ENCODE data around the gene COLEC12.

The COLEC12 gene

DNA sequence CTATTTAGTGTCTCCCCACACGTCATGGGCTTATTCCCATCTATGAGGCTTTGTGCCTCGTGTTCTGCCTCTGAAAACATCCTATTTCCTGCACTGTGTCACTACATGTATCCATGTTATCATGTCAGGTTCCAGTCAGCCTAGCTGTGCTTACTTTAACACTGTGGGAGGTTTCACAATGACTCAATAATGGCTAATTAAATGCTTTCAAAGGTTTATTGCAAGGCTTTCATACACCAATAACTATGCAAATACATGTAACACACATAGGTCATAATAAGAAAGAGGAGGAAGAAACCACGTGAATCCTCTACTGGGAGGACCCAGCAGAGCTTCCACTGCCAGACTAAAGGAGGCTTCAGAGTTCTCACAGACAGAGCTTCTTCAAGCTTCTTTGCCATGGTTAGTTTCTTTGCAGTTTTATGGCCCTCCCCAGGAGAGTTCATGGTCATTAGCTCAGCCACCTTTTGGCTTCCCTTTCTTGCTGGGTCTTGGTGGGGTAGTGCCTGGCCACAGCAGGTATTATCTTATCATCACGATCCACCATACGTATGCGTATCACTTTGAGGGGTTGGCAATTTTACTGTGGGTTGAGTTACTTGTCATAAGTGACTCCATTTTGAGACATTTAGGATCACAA, 5.1 kb upstream of the COLEC12 start:
- DNase-seq = no peak

DNA sequence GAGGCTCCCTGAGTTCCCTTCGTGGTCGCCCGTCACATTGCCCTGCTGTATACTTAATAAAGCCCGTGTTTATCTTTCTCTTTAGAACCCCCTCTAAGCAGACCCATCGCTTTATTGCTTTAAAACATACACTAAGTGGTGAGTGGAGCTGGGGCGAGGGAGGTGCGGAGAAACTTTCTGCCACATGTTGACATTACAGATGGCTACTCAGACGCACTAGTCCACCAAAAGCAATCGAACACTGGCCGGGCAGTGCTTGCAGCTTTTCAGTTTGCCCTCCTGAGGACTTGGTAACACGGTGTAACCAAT, 859 bp upstream of the COLEC12 start:
- DNase-seq = no peak

DNA sequence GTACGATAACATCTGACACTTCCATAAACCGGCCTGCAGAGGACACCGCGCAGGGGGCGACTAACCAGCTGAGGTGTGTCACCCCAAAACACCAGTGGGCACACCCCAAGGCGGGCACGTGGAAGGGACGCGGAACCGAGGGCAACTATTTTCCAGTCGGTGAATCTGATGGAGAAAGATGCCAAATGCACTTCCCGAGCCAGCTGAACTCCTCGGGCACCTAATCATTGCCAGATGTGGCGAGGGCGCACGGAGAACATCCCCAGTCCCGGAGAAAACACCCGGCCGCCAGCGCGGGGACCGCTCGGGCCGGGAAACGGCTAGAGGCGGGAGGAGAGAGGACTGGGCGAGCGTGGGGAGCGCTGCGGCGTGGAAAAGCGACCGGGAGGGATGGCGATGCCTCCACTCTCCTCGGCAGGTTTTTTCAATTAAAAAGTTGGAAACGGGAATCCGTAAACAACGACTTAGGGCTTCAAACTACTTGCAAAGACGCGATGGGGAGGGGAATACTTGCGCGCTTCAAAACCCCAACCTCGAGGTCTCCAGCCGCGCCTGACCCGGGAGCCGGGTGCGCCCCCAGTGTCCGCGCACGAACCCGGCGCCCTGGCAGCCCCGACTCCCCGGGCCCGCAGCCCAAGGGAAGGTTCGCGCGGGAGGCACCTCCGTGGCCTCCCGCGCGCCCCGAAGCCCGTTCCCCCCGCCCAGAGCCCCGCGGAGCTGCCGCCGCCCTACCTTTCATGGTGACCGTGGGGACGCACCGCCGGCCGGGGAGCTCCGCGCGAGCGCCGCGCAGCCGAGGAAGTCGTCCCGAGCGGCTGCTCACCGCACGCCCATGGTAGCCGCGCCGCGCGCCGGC, 497 bp downstream of the COLEC12 start:
- DNase-seq = no peak

DNA sequence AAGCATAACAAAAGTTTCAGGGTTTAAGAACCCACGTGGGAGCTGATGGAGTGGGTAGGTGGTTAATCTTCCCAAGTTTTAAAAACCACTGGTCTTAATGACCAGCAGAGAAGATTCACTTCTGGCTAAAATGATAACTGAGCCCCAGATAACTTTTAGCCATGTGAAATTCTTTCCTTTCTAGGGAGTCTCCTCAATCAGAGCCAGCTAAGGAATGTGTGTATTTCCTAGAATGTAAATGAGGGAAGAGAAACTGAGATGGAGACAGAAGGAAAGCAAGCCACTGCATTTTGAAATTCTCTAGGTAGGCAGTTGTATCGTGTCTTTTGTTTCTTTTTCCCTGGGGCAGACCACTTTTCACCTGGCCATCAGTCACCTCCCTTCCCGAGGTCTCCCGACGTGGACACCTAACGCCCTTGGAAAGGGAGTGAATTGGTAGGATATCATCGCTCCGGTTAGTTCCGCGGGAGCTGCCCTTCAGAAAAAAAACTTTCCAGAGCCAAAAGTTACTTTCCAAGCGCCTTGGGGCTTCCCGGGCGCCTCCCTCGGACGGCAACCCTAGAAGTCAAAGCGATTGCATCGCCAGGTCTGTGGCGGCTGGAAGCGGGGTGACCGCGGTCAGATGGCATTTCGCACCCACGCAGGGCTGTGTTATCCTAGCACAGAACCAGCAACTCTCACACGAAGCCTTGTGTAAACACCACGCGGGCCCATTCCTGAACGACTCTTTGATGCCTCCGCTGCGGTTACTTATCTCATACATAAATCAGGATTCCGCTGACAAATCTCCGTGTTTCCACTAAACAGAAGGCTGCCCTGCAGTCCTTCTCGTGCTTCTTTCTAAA, 1.3 kb downstream of the COLEC12 start:
- DNase-seq = no peak

DNA sequence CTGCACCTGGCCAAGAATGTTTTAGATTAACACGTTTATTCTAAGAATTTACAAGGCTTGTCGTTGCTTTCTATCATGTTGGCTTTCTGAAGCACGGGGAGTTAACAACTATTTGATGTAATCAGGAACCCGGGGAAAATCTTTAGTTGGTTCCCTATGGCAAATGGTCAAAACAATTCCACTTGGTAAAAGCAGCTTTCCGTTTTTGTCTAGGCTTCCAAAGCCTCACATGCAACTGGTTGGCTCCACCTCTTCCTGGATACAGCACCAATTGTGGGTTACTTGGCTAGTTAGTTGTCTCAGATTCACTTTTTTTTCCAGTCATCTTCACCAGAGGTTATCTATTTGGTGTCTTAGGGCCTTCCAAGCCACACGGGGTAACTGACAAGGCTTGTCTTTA, 2.8 kb downstream of the COLEC12 start:
- no peak for DNase-seq

DNA sequence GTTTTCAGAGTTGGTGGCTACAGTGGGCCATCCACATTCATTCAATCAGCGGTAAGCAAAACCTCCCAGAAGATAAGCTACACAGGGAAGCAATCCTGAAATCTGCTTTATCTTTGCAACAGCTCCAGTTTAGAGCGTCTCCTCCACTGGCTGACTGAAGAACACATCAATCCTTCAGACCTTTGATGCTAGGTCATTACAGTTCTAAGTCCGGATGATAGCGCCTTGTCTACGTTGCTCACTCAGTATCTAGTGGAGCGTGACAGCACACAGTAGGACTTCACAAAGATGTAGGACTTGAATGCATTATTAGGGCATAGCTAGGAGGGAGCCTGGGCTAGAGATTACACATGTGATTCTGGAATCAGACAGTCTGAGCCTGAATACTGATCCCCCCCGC, 5.0 kb downstream of the COLEC12 start:
- DNase-seq = no peak

DNA sequence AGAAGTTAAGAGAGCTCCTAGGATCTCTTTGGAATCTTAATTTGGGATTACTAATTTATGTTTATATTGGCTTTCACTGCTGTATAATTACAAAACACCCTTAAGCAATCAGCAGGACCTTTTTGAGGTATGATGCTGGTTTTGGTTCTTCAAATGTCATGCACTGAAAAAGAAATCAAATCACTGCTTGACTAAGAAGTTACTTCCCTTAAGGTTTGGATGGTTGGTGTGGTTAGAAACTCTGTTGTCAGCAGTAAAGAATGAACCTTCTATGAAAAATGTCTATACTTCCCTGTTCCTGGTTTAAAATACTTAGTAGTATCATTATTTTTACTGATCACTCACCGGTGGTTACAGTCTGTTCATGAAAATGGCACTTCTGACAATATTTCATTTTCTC, 5.5 kb downstream of the COLEC12 start:
- no peak for DNase-seq

DNA sequence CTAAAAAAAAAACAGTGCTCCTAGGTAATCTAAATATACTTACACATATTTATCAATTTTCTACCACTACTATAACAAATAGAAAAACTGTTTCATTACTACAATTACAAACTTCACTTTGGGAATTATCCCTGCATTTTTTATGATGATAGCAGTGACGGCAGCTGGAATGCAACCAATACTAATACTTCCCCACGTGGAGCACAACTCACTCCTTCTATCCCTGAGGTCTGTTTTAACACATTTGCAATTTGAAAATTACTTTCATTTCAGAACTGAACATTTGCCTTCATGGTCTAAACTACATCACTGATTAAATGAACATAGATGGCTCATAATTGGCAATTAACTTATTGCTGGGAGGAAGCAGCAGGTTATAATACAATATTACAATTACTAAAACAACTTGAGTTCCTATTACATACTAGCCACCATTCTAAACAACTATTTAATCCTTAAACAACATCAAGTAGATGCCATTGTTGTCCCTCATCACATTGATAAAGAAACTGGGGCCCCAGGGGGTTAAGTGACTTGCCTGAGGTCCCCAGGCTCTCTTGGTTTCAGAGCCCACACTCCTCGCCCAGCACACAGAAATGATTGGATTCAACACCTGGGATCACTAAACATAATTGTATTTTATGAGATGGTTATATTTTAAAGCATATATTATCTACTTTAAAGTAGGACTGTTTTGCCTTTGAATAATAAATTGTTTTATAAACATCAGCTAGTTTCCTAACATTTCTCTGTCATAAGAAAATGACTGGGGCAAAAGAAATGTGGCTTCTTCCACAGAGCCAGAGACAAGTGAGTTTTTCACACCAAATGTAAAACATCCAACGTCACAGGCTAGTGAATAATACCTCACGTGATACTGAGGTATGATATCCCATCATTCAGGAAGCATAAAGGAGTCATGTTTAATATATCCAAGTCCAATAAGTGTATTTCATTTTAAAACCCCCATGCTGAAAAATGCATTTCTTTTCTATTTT, 6.2 kb downstream of the COLEC12 start:
- no peak for DNase-seq

DNA sequence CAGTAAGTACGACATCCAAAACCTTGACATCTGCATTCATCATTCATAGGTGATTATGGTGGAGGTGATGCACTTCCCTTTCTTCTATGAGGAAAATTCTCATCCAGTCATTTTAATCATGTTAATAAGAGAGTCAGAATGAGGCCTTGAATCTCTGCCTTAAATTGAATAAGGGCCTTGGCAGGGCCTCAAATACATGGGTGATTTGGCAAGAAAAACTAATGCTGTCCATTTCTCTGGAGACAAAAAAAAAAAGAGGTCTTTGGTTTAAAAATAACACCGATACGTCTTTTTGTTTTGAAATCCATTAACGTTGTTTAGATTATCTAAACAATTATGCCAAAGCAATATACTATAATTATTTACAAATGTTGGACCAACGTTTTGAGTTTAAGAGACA, 8.1 kb downstream of the COLEC12 start:
- no peak for DNase-seq

DNA sequence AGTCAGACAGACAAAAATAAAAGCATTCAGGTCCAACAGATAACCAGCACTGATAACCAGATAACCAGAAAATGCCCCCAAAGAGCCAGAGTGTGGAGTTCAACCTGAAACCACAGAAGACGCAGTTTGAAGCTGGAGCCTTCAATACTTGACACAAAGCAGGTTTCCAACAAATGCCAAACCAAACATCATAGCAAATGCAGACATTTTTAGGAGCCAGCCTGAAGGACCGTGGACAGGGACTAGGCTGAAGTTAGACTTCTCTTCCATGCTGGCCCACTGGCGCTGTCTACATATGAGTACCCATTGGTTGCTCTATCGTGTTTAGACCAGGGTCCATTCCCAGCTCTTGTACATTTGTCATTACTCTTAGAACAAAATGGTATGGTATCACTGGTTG, 9.9 kb downstream of the COLEC12 start:
- DNase-seq = no peak

DNA sequence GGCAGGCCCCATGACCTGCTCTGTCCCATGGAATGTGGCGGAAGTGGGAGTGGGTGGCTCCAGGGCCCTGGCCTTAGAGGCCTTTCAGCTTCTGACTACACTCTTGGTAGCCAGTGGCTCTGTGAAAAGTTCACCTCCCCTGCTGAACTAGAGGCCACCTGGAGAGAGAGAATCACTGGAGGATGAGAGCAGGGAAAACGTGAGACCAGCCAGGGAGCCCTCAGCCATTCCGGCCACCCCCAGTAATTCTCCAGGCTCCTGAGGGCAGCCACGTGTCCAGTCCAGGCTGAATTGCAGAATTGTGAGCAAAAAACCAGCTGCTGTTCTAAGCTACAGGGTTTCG, 10.5 kb downstream of the COLEC12 start:
- no peak for DNase-seq

DNA sequence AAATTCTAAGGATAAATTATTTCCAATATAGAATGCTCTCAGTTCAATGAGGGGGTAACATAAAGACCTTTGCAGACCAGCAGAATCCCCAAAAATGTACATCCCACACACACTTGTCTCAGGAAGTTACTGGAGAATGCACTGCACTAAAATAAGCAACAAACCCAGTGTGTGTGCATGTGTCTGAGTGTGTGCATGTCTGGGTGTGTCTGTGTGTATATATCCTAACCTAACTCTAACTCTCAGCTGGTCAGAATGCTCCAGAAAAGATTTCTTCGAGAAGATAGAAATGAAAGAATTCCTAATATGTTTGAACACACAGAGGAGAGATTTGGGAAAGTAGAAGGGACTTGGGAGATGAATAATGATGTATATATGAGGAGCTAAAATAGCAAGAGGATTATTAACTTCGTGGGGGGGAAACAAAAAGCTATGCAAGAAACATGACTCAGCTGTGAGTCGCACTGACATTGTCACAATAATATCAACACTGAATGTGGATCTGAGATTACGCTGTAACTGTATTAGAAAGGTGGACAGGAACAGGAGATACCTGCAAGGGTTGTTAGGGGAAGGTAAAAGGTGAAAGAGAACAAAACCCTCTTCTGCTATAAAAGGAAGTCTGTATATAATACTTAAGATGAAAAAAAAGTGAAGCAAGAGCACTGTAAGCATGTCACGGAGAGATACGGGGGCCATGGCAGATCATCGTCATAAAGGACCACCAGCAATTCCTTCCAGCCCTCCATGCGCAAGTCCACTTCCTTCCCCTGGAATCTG, 11.1 kb downstream of the COLEC12 start:
- DNase-seq = no peak

DNA sequence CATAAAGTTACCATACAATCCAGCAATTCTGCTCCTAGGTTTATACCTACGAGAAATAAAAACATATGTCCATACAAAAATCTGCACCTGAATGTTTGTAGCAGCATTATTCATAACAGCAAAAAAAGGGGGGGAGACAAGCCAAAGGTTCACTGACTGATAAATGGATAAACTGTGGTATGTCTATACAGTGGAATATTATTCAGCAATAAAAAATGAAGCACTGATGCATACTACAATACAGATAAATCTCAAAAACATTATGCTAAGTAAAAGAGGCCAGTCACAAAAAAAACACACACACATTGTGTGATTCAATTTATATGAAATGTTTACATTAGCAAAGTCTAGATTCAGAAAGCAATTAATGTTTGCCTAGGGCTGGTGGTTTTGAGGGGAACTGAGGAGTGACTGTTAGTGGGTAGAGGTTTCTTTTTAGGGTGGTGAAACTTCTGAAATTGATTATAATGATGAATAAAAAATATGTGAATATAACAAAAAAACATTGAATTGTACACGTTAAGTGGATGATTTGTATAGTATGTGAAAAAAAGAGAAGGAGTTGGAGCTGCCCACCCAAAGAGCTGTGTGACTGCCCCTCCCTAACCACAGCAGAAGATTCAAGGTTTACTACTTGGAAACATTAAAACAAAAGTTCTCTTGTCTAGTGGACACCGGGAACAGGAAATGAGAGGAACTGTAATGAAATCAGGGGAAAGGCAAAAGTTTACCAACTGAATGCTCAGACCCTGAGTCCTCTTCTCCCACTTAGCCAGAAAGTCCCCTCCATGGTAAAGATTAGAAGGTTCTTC, 13.4 kb downstream of the COLEC12 start:
- no peak for DNase-seq

DNA sequence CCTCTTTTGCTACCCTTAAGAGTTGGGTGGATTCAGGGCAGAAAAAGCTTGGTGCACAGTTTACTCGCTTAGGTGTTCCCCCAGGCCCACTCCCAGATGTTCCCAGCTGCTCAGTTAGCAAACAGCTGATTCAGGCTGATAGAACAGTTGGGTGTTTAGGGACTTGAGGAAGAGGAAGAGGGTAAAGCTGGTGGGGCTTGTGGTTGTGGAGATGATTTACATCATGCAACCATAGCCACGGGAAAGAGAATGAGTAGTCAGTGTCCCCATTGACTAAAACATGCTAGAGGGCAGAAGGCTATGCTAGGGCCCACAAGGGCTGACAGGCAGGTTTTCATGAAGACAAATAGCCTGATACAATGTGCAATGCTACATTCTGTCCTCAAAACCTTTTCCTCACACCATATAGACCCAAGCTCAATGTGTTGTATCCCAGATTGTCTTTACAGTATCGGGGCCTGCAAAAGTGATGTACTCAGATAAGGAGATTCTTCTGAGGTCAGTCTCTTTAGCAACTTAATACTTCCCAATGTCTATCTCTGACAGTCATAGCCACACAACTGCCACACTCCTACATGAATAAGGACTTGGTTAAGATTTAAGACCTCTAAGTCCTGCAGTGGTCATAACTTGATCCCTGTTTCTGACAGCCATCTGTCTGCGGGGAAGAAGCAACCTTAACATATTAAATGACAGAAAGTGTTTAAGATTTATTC, 15.6 kb downstream of the COLEC12 start:
- no peak for DNase-seq

DNA sequence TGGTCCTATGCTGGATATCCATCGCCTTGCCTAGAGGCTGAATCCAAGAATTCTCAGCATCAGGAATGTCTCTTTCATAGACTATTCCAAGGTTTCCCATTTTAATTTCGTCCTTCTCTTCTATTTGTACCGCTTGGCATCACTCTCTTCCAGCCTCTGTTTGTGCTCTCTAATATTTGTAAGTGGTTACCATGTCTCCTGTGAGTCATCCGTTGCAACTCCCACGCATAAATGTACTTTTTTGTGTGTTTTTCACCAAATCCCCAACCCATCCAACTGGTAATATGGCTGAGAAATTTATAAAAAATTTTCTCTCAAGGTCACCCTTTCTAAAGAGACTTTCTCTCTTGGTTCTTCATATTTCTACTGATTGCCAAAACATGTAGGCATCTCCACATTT, 21.8 kb downstream of the COLEC12 start:
- no peak for DNase-seq

DNA sequence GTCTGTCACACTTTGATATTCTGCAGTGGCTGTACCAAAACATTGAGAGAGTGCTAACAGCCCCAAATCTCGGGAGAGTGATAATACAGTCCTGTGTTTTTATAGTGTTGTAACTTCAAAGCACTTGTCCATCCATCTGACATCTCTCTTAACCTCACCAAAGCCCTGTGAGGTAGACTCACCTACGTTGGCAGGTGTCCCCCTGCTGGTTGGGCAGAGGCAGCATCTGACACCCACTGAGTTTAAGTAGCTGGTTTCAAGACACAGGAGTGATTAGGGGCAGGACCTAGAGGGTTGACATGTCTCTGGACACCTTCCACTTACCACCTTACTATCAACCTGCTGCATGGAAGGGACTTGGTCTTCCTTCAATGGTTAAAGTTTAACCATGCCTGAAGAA, 22.9 kb downstream of the COLEC12 start:
- no peak for DNase-seq

DNA sequence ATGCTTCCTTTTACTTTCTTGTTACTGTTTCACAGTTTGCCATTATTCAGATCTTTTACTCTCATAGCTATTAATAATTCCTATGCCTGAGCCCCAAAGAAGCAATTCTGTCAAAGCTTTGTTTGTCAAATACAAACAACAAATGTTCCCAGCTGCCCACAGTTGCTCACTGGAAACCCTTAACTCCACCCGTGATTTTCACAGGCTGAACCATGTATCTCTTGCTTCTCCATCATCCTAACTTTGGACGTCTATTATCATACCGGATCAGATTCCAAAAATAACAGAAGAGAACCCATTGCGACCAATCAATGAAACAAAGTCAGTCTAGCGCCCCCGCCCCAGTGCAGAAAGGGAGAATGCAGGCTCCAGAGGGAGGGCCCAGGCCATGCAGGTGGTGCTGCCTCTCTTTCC, 24.2 kb downstream of the COLEC12 start:
- no peak for DNase-seq

DNA sequence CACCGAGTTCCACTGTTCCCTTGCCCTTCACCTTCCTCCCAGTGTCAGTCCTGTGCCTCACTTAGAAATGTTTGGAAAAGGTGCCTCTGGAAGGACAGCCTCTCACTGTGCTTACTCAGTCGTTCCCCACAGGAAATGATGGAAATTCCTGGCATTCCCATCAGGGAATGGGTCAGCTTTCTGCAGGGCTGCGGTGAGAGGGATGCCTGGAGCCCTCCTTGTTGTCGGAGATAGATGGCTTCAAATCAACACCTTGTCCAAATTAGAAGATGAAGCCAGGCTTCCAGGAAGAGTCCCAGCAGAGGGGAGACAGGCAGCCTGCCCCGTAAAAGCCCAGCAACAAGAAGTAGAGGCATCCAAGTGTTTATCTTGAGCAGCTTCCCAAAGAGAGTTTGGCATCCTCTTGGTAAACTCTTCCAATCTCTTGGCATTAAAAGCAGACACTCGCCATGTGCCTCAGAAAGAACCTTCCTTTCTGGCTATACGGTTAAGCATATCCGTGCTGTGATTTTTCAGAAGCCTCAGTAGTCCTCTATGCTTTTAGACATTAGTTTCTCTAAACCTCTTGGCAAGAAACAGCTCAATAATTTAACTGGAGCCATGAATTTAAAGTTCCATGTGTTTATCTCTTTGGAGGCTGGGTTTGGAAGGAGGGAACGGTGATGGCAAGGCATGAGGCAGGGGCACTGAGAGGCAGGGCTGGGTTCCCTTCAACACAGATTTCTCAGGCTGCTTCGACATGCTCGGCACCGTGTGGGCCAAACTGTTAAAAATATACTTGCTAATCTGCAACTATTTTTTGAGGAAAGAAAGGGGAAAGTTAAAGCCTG, 25.1 kb downstream of the COLEC12 start:
- DNase-seq = no peak

DNA sequence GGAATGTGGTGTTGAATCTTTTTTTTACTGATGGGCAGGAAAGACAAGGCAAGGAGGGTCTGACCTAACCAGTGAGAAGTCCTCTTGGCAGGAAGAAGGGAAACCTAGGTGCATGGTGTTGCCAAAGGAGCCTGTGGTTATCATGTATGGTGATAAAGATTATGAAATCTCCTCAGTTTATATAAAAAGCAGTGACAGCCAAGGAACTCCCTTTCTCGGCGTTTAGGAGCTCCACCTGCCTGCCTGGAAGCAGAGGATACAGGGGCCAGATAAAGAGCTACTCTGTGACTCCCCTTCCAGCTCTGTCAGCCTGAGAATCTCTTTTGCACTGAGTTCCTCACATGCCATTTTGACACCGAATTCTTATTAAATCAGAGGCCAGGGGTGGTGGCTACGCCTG, 26.1 kb downstream of the COLEC12 start:
- DNase-seq = no peak

All from NCI-H1092 treated with DMSO at 0.1 percent for 48 hours (cell line).